Nephron (organoid): ENCODE measurements around the gene ACACA.

Source experiments
- H3K27ac Mint-ChIP-seq, 3 experiments: 2 replicates each; pipeline ENCODE4 v1.8.0; 2020; ENCODE audit warnings: mixed read lengths in 3 of 3, mild to moderate bottlenecking in 2 of 3, moderate library complexity in 1 of 3
- H3K27me3 Mint-ChIP-seq: 2 replicates; pipeline ENCODE4 v1.8.0; 2021; ENCODE audit warnings: low read depth, mild to moderate bottlenecking, moderate library complexity, mixed read lengths
- H3K36me3 Mint-ChIP-seq: 2 replicates; pipeline ENCODE4 v1.8.0; 2020; ENCODE audit warnings: low read depth, mixed read lengths
- H3K4me1 Mint-ChIP-seq: 2 replicates; pipeline ENCODE4 v1.8.0; 2020; ENCODE audit warnings: mixed read lengths
- H3K4me3 Mint-ChIP-seq, 3 experiments: 2 replicates each; pipeline ENCODE4 v1.8.0; 2020; ENCODE audit warnings: mild to moderate bottlenecking in 3 of 3, mixed read lengths in 3 of 3, moderate library complexity in 2 of 3
- H3K9me3 Mint-ChIP-seq: 2 replicates; pipeline ENCODE4 v1.8.0; 2020; ENCODE audit warnings: mixed read lengths
- TF ChIP-seq, protein P1 (sequence below), 3 experiments: fragments of 200-600 bp; sonication (generic); IDR thresholded peaks; one replicate each; pipeline ENCODE4 v1.5.0; 2021; ENCODE audit warnings: antibody characterized with exemption in 3 of 3; ENCODE audit not compliant: unreplicated experiment in 3 of 3

ACACA gene

DNA sequence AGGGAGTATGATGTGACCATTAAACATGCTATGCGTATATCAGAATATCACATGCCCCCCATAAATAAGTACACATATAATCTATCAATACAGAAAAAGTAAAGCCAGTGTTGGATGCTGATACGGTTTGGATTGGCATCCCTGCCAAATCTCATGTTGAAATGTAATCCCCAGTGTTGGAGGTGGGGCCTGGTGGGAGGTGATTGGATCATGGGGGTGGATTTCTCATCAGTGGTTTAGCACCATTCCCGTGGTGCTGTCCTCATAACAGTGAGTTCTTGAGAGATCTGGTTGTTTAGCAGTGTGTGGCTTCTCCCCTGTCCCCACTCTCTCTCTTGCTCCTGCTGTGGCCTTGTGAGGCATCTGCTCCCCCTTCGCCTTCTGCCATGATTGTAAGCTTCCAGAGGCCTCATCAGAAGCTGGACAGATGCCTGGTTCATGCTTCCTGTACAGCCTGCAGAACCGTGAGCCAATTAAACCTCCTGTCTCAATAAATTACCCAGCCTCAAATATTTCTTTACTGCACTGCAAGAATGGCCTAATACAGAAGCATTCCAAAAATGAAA is 369.0 kb downstream of the ACACA start:
- peaks cover 3% of the 10 kb centered on the region for H3K4me1 Mint-ChIP-seq
- no peaks in the 10 kb centered on the region for H3K9me3 Mint-ChIP-seq
- no peak overlapping the region for H3K27ac Mint-ChIP-seq
- no peaks in the 10 kb centered on the region for H3K27me3 Mint-ChIP-seq
- peaks cover 44% of the 10 kb centered on the region for H3K36me3 Mint-ChIP-seq
- H3K4me3 Mint-ChIP-seq = no peak overlapping the region
- TF ChIP-seq, protein P1, sequence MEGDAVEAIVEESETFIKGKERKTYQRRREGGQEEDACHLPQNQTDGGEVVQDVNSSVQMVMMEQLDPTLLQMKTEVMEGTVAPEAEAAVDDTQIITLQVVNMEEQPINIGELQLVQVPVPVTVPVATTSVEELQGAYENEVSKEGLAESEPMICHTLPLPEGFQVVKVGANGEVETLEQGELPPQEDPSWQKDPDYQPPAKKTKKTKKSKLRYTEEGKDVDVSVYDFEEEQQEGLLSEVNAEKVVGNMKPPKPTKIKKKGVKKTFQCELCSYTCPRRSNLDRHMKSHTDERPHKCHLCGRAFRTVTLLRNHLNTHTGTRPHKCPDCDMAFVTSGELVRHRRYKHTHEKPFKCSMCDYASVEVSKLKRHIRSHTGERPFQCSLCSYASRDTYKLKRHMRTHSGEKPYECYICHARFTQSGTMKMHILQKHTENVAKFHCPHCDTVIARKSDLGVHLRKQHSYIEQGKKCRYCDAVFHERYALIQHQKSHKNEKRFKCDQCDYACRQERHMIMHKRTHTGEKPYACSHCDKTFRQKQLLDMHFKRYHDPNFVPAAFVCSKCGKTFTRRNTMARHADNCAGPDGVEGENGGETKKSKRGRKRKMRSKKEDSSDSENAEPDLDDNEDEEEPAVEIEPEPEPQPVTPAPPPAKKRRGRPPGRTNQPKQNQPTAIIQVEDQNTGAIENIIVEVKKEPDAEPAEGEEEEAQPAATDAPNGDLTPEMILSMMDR (IDR thresholded peaks at IDR 0.05; ENCODE audit: unreplicated experiment in 3 of 3) = no peak
